Trophoblast cell (in vitro differentiated cells and primary cell): ENCODE data around the gene ARID5A. TPM values are rescaled to one million over a fixed set of nuclear protein-coding genes. Genes with fewer than 3 reads are reported as not detected.
A peak's percentile ranks its signal among the peaks of the same experiment; 100 is the strongest.

Experiments used
- DNase-seq, 2 donors: peaks; one replicate each; pipeline ENCODE4 v3.0.0-alpha.2; 2016
- H2AFZ ChIP-seq: 2 replicates; pipeline ENCODE4 v1.6.1; 2013; ENCODE audit warnings: low read length, moderate library complexity, mild to moderate bottlenecking; ENCODE audit not compliant: insufficient read depth, poor library complexity
- H2AK5ac ChIP-seq: 2 replicates; pipeline ENCODE4 v1.6.1; 2013; ENCODE audit warnings: mild to moderate bottlenecking, low read length
- H2BK120ac ChIP-seq: 2 replicates; pipeline ENCODE4 v1.6.1; 2013; ENCODE audit warnings: low read length, mild to moderate bottlenecking, moderate library complexity; ENCODE audit not compliant: insufficient read depth, poor library complexity
- H2BK12ac ChIP-seq: 2 replicates; pipeline ENCODE4 v1.6.1; 2013; ENCODE audit warnings: mild to moderate bottlenecking, low read length, moderate library complexity
- H2BK5ac ChIP-seq: 2 replicates; pipeline ENCODE4 v1.6.1; 2013; ENCODE audit warnings: low read length, low read depth, moderate library complexity, mild to moderate bottlenecking; ENCODE audit not compliant: poor library complexity
- H3K14ac ChIP-seq: 2 replicates; pipeline ENCODE4 v1.6.1; 2013; ENCODE audit warnings: mild to moderate bottlenecking, low read length
- H3K18ac ChIP-seq: 2 replicates; pipeline ENCODE4 v1.6.1; 2013; ENCODE audit warnings: mild to moderate bottlenecking, low read length
- H3K23ac ChIP-seq: 2 replicates; pipeline ENCODE4 v1.6.1; 2013; ENCODE audit warnings: low read length
- H3K27ac ChIP-seq: 2 replicates; pipeline ENCODE4 v1.5.1; 2013; ENCODE audit warnings: low read depth, mild to moderate bottlenecking, inconsistent platforms, low read length, moderate library complexity
- H3K27me3 ChIP-seq: 2 replicates; pipeline ENCODE4 v1.6.1; 2013; ENCODE audit warnings: inconsistent platforms, mild to moderate bottlenecking, low read length, moderate library complexity; ENCODE audit not compliant: insufficient read depth
- H3K36me3 ChIP-seq, 2 experiments: 1 replicate in 1 of 2; 2 replicates in 1 of 2; pipeline ENCODE4 v1.6.1; 2013; ENCODE audit warnings: low read length in 2 of 2, mild to moderate bottlenecking in 2 of 2, moderate library complexity in 1 of 2; ENCODE audit not compliant: insufficient read depth in 2 of 2, control insufficient read depth in 1 of 2
- H3K4ac ChIP-seq: 2 replicates; pipeline ENCODE4 v1.6.1; 2013; ENCODE audit warnings: low read depth, mild to moderate bottlenecking, low read length, moderate library complexity
- H3K4me1 ChIP-seq, 2 experiments: 1 replicate in 1 of 2; 2 replicates in 1 of 2; pipeline ENCODE4 v1.6.1; 2013; ENCODE audit warnings: low read length in 2 of 2, mild to moderate bottlenecking in 2 of 2, moderate library complexity in 1 of 2; ENCODE audit not compliant: insufficient read depth in 2 of 2, control insufficient read depth in 1 of 2
- H3K4me2 ChIP-seq: 2 replicates; pipeline ENCODE4 v1.6.1; 2013; ENCODE audit warnings: inconsistent platforms, mild to moderate bottlenecking, low read length, moderate library complexity
- H3K4me3 ChIP-seq: 2 replicates; pipeline ENCODE4 v1.5.1; 2013; ENCODE audit warnings: mild to moderate bottlenecking, low read depth, low read length, inconsistent platforms
- H3K79me1 ChIP-seq: one replicate; pipeline ENCODE4 v1.6.1; 2013; ENCODE audit warnings: low read length
- H3K79me2 ChIP-seq: 2 replicates; pipeline ENCODE4 v1.6.1; 2013; ENCODE audit warnings: low read length, mild to moderate bottlenecking; ENCODE audit not compliant: control insufficient read depth, insufficient read depth, poor library complexity
- H3K9ac ChIP-seq: 2 replicates; pipeline ENCODE4 v1.6.1; 2013; ENCODE audit warnings: mild to moderate bottlenecking, low read length
- H3K9me3 ChIP-seq: 2 replicates; pipeline ENCODE4 v1.6.1; 2013; ENCODE audit warnings: low read depth, mild to moderate bottlenecking, control low read depth, inconsistent platforms, low read length; ENCODE audit not compliant: insufficient read depth
- H4K12ac ChIP-seq: 2 replicates; pipeline ENCODE4 v1.6.1; 2013; ENCODE audit warnings: low read depth, mild to moderate bottlenecking, low read length, moderate library complexity
- H4K8ac ChIP-seq: 2 replicates; pipeline ENCODE4 v1.6.1; 2013; ENCODE audit warnings: low read depth, mild to moderate bottlenecking, low read length, moderate library complexity
- H4K91ac ChIP-seq: one replicate; pipeline ENCODE4 v1.6.1; 2013; ENCODE audit warnings: low read depth, mild to moderate bottlenecking, low read length, moderate library complexity
- WGBS: extraction: QIAGEN DNeasy Blood & Tissue Kit; methylation state at CpG from one replicate; pipeline ENCODE4 v1.1.7; 2013; ENCODE audit warnings: missing lambda C conversion rate; ENCODE audit not compliant: insufficient read length, insufficient coverage; ENCODE audit errors: extremely low coverage; 5-methylcytosine and 5-hydroxymethylcytosine counted together
- polyA plus RNA-seq: library from polyadenylated mRNA; stranded (reverse); fragments of 200-250 nt; gene quantifications from 2 replicates; pipeline ENCODE4 v1.2.3, GENCODE V29; 2013

ARID5A gene, protein sequence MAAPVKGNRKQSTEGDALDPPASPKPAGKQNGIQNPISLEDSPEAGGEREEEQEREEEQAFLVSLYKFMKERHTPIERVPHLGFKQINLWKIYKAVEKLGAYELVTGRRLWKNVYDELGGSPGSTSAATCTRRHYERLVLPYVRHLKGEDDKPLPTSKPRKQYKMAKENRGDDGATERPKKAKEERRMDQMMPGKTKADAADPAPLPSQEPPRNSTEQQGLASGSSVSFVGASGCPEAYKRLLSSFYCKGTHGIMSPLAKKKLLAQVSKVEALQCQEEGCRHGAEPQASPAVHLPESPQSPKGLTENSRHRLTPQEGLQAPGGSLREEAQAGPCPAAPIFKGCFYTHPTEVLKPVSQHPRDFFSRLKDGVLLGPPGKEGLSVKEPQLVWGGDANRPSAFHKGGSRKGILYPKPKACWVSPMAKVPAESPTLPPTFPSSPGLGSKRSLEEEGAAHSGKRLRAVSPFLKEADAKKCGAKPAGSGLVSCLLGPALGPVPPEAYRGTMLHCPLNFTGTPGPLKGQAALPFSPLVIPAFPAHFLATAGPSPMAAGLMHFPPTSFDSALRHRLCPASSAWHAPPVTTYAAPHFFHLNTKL
- polyA plus RNA-seq, result 1.3 and 1.4 TPM in 2 replicates

DNA sequence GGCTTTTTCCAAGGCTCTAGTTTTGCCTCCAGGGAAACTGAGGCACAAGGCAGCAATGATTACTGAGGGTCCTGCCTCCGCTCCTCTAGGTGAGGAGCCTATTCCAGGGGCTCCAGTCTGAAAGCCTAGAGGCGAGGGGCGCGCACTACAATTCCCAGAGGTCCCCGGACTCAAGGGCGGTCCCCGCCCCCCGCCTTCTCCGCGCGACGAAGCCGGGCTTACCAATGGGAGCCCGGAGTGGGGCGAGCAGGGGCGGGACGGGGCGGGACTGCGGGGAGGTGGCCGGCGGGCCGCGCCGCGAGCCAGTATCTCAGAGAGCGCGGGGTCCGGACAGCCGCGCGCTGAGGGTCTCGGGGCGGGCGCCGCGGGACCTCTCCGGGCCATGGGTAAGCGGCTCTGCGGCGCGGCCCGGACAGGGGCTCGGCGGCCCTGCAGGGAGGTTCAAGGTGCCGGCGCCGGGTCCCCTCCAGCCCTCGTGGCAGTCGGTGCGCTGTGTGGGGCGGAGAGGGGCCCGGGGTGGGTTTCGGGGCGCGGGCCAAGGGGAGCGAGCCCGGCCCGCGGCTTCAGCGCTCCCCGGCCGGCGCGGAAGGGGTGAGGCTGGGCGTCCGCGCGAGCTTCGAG, at the start of gene ARID5A:
Gene ARID5A (plus strand): TSS at position 308 of the 621 bp plus-strand sequence. CDS start 75 bp downstream, at position 383.
- Histone ChIP-seq H3K18ac (no peak within 1 kb of the TSS), H3K4me1 (peaks cover 14 to 16% of the 10 kb centered on the region in 2 experiments), H3K9me3 (no peaks in the 10 kb centered on the region), H3K36me3 (no peaks in the 10 kb centered on the region), H3K4me2 (peak within 1 kb of the TSS; percentile 86), H4K8ac (no peak within 1 kb of the TSS), H4K12ac (no peak within 1 kb of the TSS), H2BK12ac (no peak within 1 kb of the TSS), H2BK120ac (no peak within 1 kb of the TSS), H3K79me2 (no peaks in the 10 kb centered on the region), H3K27me3 (peaks cover 22% of the 10 kb centered on the region), H2BK5ac (no peak within 1 kb of the TSS), H3K4ac (no peak within 1 kb of the TSS), H3K79me1 (no peaks in the 10 kb centered on the region), H2AFZ (peak within 1 kb of the TSS; percentile 37), H2AK5ac (no peak within 1 kb of the TSS), H3K23ac (no peak within 1 kb of the TSS), H4K91ac (no peak within 1 kb of the TSS), H3K4me3 (peak within 1 kb of the TSS; percentile 75), H3K14ac (no peak within 1 kb of the TSS), H3K27ac (no peak within 1 kb of the TSS), H3K9ac (no peak within 1 kb of the TSS)
- WGBS, result no CpG with 5 or more reads among the region's 69 CpGs
- peak; percentile 76 to 87 for DNase-seq

DNA sequence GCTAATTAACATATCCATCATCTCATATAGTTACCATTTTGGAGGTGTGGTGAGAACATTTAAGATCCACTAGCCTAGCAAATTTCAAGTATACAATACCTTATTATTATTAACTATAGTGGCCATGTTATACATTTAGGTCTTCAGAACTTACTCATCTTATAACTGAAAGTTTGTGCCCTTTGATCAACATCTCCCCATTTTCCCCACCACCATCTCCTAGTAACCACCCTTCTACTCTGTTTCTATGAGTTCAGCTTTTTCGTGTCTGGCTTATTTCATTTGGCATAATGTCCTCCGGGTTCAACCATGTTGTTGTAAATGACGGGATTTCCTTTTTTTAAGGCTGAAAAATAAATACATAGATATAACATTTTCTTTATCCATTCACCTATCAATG, 47.3 kb upstream of the ARID5A start:
- no peak overlapping the region for H2BK12ac ChIP-seq
- H3K36me3 ChIP-seq, result no peaks in the 10 kb centered on the region
- no peaks in the 10 kb centered on the region for H3K79me2 ChIP-seq
- H3K4me2 ChIP-seq, result no peak overlapping the region
- no peak overlapping the region for H2AK5ac ChIP-seq
- H3K9ac ChIP-seq, result no peak overlapping the region
- WGBS, result no CpG with 5 or more reads among the region's 3 CpGs
- no peak overlapping the region for H2BK120ac ChIP-seq
- no peak overlapping the region for H3K14ac ChIP-seq
- no peak for DNase-seq
- no peak overlapping the region for H2AFZ ChIP-seq
- no peaks in the 10 kb centered on the region for H3K79me1 ChIP-seq
- no peak overlapping the region for H3K4ac ChIP-seq
- no peak overlapping the region for H2BK5ac ChIP-seq
- no peak overlapping the region for H3K4me3 ChIP-seq
- no peak overlapping the region for H3K18ac ChIP-seq
- no peak overlapping the region for H4K8ac ChIP-seq
- H3K4me1 ChIP-seq, result peaks cover 0 to 3% of the 10 kb centered on the region in 2 experiments
- H3K23ac ChIP-seq, result no peak overlapping the region
- no peak overlapping the region for H4K91ac ChIP-seq
- H4K12ac ChIP-seq, result no peak overlapping the region
- no peak overlapping the region for H3K27ac ChIP-seq
- H3K27me3 ChIP-seq, result no peaks in the 10 kb centered on the region
- H3K9me3 ChIP-seq, result no peaks in the 10 kb centered on the region

DNA sequence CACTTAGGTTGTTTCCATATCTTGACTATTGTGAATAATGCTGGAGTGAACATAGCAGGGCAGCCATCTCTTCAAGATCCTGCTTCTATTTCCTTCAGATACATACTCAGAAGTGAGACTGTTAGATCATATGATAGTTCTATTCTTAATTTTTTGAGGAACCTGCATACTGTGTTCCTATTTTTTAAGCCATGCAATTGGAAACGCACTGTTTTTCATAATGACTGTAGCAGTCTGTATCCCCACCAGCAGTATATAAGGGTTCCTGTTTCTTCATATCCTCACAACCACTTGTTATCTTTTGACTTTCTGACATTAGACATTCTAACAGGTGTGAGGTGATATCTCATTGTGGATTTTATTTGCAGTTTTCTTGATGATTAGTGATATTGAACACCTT, 46.9 kb upstream of the ARID5A start:
- no peak overlapping the region for H3K23ac ChIP-seq

DNA sequence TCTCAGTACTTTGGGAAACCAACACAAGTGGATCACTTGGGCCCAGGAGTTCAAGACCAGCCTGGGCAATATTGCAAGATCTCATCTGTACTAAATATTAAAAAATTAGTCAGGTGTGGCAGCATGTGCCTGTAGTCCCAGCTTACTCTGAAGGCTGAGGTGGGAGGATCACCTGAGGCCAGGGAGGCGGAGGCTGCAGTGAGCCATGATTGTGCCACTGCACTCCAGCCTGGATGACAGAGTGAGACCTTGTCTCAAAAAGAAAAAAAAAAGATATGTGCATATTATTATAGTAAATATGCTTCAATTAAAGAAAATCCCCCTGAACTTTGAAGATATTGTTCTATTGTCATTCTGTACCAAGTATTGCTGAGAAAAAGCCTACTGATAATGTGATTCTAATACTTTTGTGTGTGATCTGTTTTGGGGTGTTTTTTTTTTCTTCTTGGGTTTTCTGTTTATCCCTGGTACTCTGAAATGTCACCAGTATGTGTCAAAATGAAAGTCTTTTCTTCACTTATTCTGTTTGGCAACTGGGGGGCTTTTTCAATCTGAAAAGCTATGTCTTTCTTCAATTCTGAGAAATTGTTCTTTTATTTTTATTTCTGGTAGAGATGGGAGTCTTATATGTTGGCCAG, 44.6 kb upstream of the ARID5A start:
- Histone ChIP-seq H3K23ac (no peak overlapping the region), H3K4ac (no peak overlapping the region), H2BK5ac (no peak overlapping the region), H3K4me3 (no peak overlapping the region), H3K18ac (no peak overlapping the region), H2AK5ac (no peak overlapping the region), H4K91ac (no peak overlapping the region), H3K79me2 (no peaks in the 10 kb centered on the region), H3K4me1 (no peaks in the 10 kb centered on the region), H2BK120ac (no peak overlapping the region), H4K8ac (no peak overlapping the region), H3K14ac (no peak overlapping the region), H3K9ac (no peak overlapping the region), H4K12ac (no peak overlapping the region), H3K27ac (no peak overlapping the region), H3K36me3 (no peaks in the 10 kb centered on the region), H3K27me3 (no peaks in the 10 kb centered on the region), H3K4me2 (no peak overlapping the region), H2BK12ac (no peak overlapping the region), H3K9me3 (no peaks in the 10 kb centered on the region), H2AFZ (no peak overlapping the region), H3K79me1 (no peaks in the 10 kb centered on the region)
- DNase-seq, result no peak
- WGBS, result no CpG with 5 or more reads among the region's 1 CpG

More for the DNA sequence above, 46.9 kb upstream of the ARID5A start:
- no peak overlapping the region for H3K14ac ChIP-seq
- H3K9me3 ChIP-seq, result no peaks in the 10 kb centered on the region
- no peak for DNase-seq
- H3K36me3 ChIP-seq, result no peaks in the 10 kb centered on the region
- no peak overlapping the region for H3K4ac ChIP-seq
- no peak overlapping the region for H2BK12ac ChIP-seq
- no peak overlapping the region for H3K4me2 ChIP-seq
- H4K8ac ChIP-seq, result no peak overlapping the region
- H2BK5ac ChIP-seq, result no peak overlapping the region
- no peak overlapping the region for H2AFZ ChIP-seq
- no peak overlapping the region for H3K9ac ChIP-seq
- H4K91ac ChIP-seq, result no peak overlapping the region
- no peaks in the 10 kb centered on the region for H3K27me3 ChIP-seq
- no CpG with 5 or more reads among the region's 1 CpG for WGBS
- no peak overlapping the region for H3K4me3 ChIP-seq
- no peak overlapping the region for H3K27ac ChIP-seq
- H2BK120ac ChIP-seq, result no peak overlapping the region
- H4K12ac ChIP-seq, result no peak overlapping the region
- H2AK5ac ChIP-seq, result no peak overlapping the region
- no peaks in the 10 kb centered on the region for H3K79me1 ChIP-seq
- H3K79me2 ChIP-seq, result no peaks in the 10 kb centered on the region
- H3K18ac ChIP-seq, result no peak overlapping the region
- peaks cover 0 to 3% of the 10 kb centered on the region in 2 experiments for H3K4me1 ChIP-seq
